ENCODE data around the gene CACNA1F.

The CACNA1F gene

DNA sequence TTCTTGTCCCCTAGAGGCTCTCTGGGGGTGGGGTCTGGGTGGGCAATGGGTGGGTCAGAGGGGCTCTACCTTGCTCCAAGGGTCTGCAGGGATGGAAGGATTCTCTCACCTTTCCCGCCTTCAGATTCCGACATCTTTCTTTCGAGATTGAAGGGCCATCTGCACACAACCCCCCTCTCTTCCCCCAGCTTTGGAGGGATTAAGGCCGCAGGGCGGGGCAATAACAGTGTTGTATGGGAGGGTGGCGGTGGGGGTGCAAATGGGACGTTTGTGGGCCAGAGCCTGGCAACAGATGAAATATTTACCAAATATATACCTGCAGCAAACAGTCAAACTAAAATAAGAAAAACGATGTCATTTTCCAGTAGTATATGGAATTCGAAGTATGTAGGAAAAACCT, at the start of gene CACNA1F:
CACNA1F (minus strand) TSS at position 165 of the 400 bp plus-strand sequence; CDS start at position 134, 31 bp downstream.
- H3K27me3 Mint-ChIP-seq, result no peaks in the 10 kb centered on the region
- no peak within 1 kb of the TSS for H3K27ac Mint-ChIP-seq
- peaks cover 21% of the 10 kb centered on the region for H3K4me1 Mint-ChIP-seq (ENCODE audit: low read depth)
- no peak within 1 kb of the TSS for H3K4me3 Mint-ChIP-seq
- no peaks in the 10 kb centered on the region for H3K9me3 Mint-ChIP-seq (ENCODE audit: low read depth)
- peaks cover 3% of the 10 kb centered on the region for H3K36me3 Mint-ChIP-seq

DNA sequence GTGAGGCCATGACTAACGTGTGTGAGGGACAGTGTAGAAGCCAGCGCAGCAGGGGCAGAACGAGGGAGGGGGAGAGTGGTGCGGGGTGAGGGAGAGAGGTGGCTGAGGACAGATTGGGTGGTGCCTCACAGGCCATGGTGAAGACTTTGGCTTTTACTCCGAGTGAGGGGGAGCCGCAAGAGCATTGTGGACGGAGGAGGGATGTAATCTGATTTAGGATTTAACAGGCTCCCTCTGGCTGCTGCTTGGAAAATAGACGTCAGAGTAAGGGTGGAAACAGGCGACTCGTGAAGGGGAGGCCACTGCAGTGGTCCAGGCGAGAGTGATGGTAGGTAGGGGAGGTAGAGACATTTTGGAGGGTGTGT, 49.5 kb upstream of the CACNA1F start:
- H3K4me1 Mint-ChIP-seq (ENCODE audit: low read depth), result peaks cover 43% of the 10 kb centered on the region
- H3K4me3 Mint-ChIP-seq, result no peak overlapping the region
- no peaks in the 10 kb centered on the region for H3K27me3 Mint-ChIP-seq
- H3K27ac Mint-ChIP-seq, result no peak overlapping the region
- no peaks in the 10 kb centered on the region for H3K9me3 Mint-ChIP-seq (ENCODE audit: low read depth)
- no peaks in the 10 kb centered on the region for H3K36me3 Mint-ChIP-seq

DNA sequence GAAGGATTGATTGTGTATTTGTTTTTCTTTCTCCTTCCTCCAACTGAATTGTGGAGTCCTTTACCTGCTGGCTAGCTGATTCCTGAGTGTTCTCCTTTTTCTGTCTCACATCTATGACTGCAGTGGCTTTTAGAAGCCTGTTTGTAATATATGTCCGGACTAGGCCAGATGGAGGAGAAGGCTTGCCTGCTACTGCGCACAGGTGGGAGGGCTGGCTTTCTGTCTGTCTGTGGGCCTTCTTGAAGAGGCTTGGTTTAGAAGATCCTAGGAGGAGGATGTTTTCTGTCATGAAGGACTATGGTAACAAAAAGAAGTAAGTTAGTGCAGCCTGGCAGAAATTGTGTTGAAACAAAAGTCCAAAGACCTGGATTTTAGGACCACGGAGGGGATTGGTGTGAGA, 44.9 kb upstream of the CACNA1F start:
- peak overlapping the region; percentile 95 for H3K27ac Mint-ChIP-seq
- peak overlapping the region; percentile 72 for H3K4me3 Mint-ChIP-seq

DNA sequence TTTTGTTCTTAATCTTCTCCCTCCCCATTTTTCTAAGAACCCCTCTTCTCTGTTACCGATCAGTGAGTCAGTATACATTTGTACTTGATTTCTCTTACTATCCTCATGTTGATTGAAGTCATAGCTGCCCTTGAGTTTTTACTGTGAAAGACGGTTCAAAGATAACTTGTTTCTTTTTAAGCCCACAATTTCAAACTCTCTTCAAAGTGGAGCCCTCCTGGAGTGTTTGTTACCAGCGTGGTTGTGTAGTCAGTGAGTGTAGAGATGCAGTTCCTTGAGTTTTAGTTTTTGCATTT, 44.3 kb upstream of the CACNA1F start:
- H3K9me3 Mint-ChIP-seq (ENCODE audit: low read depth), result no peaks in the 10 kb centered on the region
- no peaks in the 10 kb centered on the region for H3K27me3 Mint-ChIP-seq
- no peaks in the 10 kb centered on the region for H3K36me3 Mint-ChIP-seq
- H3K4me1 Mint-ChIP-seq (ENCODE audit: low read depth), result peaks cover 81% of the 10 kb centered on the region
- H3K27ac Mint-ChIP-seq, result peak overlapping the region; percentile 95
- peak overlapping the region; percentile 72 for H3K4me3 Mint-ChIP-seq

More for the DNA sequence above, 44.9 kb upstream of the CACNA1F start:
- Mint-ChIP-seq H3K4me1 (ENCODE audit: low read depth) (peaks cover 81% of the 10 kb centered on the region), H3K9me3 (ENCODE audit: low read depth) (no peaks in the 10 kb centered on the region), H3K36me3 (no peaks in the 10 kb centered on the region), H3K27me3 (no peaks in the 10 kb centered on the region)

DNA sequence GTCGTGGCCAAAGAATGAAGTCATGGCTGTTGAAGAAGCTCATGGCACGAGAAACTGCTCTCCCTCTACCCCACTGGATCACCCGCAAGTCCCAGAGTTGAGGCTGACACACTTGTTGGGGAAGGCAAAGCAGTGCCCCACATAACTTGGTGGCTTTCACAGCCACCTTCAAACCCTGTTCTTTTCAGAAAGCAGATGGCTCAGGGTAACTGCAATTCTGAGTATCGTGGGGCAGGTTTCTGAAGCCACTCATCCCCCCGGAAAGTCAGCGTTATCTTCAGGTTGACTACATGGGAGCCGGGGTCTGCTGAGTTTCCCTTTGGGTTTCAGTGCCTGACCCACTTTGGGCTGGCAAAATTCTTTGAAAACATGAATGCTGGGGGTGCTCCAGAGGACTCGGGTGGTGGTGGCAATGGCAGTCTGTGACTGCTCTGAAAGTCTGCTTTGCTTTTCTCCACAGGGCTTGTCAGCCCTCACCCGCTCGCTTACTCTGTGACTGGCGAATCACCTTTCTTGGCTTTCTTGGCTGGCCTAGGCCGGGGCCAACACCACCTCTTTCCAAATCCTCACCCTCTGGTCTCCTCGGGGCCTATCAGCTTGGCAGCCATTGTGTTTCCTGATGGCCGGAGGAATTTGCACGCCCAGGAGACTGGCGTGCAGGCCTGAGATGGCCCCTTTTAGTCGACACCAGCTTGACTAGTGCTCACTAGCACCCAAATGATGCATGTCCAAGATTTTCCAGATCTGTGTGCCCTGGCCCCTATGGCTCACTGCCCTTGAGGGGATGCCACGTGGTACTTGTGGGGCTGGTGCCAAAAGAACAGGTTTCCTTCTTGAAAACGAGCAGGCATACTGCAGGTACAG, 43.8 kb upstream of the CACNA1F start:
- Mint-ChIP-seq H3K4me3 (peak overlapping the region; percentile 72), H3K36me3 (no peaks in the 10 kb centered on the region), H3K27me3 (no peaks in the 10 kb centered on the region), H3K9me3 (ENCODE audit: low read depth) (no peaks in the 10 kb centered on the region), H3K4me1 (ENCODE audit: low read depth) (peaks cover 80% of the 10 kb centered on the region), H3K27ac (peak overlapping the region; percentile 95)

DNA sequence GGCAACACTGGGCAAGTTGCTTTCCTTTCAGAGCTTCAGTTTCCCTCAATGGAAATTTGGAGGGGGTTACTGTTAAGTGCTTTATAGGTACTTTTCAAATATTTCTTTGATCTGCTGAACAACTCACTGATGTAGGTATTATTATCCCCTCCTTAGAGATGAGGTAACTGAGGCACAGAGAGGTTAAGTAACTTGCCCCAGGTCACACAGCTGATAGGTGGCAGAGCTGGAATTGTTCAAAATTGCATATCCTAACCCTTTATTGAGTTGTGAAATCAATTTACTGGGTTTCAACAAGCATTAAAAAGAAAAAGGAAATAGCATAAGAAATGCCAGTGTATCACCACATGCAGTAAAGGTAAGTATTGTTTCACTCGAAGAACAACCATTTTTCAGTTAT, 43.1 kb upstream of the CACNA1F start:
- no peak overlapping the region for H3K27ac Mint-ChIP-seq
- H3K4me1 Mint-ChIP-seq (ENCODE audit: low read depth), result peaks cover 87% of the 10 kb centered on the region
- H3K27me3 Mint-ChIP-seq, result no peaks in the 10 kb centered on the region
- H3K4me3 Mint-ChIP-seq, result no peak overlapping the region
- no peaks in the 10 kb centered on the region for H3K9me3 Mint-ChIP-seq (ENCODE audit: low read depth)
- no peaks in the 10 kb centered on the region for H3K36me3 Mint-ChIP-seq

DNA sequence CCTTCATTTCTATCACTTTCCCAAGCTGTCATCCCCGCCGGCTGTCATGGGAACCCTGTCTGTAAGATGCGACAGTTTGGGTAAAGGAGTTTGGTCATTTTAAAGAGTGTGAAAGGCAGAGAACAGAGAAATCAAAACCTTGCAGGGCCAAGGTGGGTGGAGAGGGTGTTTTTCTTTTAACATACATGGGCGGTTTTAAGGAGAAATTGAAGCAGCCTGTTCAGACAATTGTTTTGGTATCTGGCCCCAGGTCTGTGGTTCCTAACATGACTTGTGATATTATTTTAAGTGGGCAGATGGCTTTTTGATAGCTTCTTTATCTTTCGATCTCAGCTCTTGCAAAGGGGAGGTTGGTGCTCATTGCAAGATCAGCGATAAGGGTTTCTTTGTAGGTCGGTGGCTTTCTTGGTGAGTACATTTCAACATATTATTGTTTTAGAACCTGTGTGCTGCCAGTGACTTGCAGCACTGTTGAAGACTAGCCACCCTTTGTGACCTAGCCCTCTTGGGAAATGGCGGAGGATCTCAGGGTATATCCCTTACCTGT, 40.1 kb upstream of the CACNA1F start:
- Mint-ChIP-seq H3K9me3 (ENCODE audit: low read depth) (no peaks in the 10 kb centered on the region), H3K27me3 (no peaks in the 10 kb centered on the region), H3K4me3 (peak overlapping the region; percentile 74), H3K27ac (peak overlapping the region; percentile 76), H3K36me3 (no peaks in the 10 kb centered on the region), H3K4me1 (ENCODE audit: low read depth) (peaks cover 78% of the 10 kb centered on the region)

DNA sequence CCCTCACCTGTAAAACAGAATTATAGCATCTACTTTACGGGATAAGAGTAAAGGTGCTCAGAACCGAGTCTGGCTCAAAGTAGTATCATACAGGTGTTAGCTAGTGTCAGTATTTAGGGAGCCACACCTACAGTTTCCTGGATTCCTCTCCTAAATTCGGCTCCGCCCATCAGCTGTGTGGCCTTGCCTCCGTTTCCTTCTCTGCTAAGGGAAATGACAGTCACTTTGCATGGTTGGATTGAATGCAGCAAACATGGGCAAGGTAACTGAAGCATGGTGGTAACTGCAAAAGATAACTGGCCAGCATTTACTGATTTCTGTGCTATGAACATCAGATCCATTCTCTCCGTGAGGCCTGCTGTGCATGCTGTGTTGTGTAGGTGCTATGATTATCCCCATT, 39.3 kb upstream of the CACNA1F start:
- Mint-ChIP-seq H3K4me3 (peak overlapping the region; percentile 74), H3K36me3 (no peaks in the 10 kb centered on the region), H3K27me3 (no peaks in the 10 kb centered on the region), H3K27ac (peak overlapping the region; percentile 76), H3K4me1 (ENCODE audit: low read depth) (peaks cover 72% of the 10 kb centered on the region), H3K9me3 (ENCODE audit: low read depth) (no peaks in the 10 kb centered on the region)

DNA sequence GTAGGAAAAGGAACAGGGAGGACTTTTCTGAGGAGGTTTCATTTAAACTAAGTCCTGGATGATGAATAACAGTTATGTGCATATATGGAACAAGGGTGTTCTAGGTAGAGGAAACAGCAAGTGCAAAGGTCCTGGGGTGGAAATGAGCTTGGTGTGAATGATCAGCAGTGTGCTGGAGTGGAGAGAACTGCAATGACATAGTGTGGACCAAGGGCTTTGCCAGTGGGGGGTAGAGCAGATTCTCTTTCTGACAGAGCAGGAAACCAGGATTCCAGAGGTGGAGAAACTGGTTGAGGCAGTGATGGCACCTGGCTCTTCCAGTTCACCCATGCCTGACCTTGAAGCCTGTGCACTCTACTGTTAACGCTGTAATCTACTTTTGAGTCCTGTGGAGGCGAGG, 38.2 kb upstream of the CACNA1F start:
- Mint-ChIP-seq H3K27ac (peak overlapping the region; percentile 76), H3K27me3 (no peaks in the 10 kb centered on the region), H3K4me3 (peak overlapping the region; percentile 74), H3K4me1 (ENCODE audit: low read depth) (peaks cover 63% of the 10 kb centered on the region), H3K9me3 (ENCODE audit: low read depth) (no peaks in the 10 kb centered on the region), H3K36me3 (no peaks in the 10 kb centered on the region)

DNA sequence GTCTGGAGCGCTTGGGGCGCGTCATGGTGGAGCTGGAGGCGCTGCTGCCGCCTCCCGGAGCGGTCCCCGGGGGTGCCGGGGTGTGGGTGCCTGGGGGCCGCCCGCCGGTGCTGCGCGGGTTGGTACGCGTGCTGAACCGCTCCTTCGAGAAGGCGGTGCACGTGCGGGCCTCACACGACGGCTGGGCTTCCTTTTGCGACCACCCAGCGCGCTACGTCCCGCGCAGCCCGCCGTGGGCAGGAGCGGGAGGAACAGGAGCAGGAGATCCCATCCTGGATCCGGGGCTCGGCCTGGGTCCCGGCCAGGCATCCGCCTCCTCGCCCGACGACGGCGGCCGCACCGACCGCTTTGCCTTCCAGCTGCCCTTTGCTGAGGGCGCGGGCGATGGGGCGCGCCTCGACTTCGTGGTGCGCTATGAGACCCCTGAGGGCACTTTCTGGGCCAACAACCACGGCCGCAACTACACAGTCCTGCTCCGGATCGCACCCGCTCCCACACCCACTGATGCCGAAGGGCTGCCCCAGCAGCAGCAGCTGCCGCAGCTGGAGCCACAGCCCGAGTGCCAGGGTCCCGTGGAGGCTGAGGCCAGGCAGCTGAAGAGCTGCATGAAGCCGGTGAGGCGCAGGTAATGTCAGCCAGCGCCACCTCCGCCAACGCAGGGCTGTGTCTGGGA, 37.2 kb upstream of the CACNA1F start:
- Mint-ChIP-seq H3K27me3 (no peaks in the 10 kb centered on the region), H3K36me3 (no peaks in the 10 kb centered on the region), H3K9me3 (ENCODE audit: low read depth) (no peaks in the 10 kb centered on the region), H3K4me3 (peak overlapping the region; percentile 74), H3K4me1 (ENCODE audit: low read depth) (peaks cover 53% of the 10 kb centered on the region), H3K27ac (peak overlapping the region; percentile 76)

DNA sequence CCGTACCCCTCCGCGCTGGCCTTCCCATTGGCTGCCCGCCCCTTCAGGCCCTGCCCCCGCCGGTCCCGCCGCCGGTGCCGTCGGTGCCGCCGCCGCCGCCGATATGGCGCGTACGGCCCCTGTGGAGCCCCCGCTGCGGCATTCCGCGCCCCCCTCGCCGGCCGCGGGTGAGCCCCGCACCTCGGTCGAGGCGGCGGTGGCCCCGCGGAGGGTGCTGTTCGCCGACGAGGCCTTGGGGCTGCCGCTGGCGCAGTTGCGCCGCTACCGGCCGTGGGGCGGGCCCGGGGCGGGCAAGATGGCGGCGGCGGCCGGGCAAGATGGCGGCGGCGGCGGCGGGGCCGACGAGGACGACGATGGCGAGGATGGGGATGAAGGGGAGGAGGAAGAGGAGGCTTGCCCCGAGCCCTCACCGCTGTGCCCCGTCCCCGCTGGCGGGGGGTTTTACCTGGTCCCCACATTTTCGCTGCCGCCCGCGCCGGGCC, 36.7 kb upstream of the CACNA1F start, which contains the start of gene PPP1R3F:
PPP1R3F (plus strand) TSS at position 27 of the 482 bp plus-strand sequence; CDS start at position 104, 77 bp downstream.
- H3K4me3 Mint-ChIP-seq, result peak within 1 kb of the TSS; percentile 98
- no peaks in the 10 kb centered on the region for H3K36me3 Mint-ChIP-seq
- H3K4me1 Mint-ChIP-seq (ENCODE audit: low read depth), result peaks cover 51% of the 10 kb centered on the region
- no peaks in the 10 kb centered on the region for H3K27me3 Mint-ChIP-seq
- no peaks in the 10 kb centered on the region for H3K9me3 Mint-ChIP-seq (ENCODE audit: low read depth)
- H3K27ac Mint-ChIP-seq, result peak within 1 kb of the TSS; percentile 100

DNA sequence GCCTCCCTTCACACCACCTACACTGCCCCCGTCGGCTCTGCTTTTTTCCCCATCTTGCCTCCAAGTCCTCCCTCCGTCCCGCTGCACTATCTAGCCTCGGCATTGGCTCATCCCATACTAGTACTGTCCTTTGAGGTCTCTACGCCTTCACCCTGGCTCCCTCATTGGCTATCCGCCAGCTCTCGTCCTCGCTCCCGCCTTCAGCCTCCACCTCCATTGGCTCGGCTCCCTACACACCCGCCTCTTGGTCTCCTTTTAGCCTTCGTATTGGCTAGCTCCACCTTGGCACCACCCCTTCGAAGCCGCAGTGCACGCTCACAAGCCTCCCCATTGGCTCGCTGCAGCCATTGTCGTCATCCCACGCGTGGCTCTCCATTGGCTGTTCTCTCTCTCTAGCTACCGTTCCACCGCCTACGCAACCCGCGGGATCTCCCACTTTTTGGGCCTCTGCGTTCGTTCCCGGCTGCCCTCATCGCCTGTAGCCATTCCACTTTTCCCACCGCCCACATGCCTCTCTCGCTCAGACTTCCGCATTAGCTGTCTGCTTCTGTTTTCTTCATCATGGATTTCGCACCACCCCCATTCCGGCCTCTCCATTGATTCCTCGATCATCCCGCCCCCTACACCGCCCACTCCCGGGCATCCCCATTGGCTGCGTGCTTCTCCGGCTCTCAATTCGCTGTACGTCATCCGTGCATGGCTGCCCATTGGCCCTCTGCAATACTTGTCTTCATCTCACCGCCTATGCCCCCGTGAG, 36.0 kb upstream of the CACNA1F start:
- Mint-ChIP-seq H3K4me3 (peak overlapping the region; percentile 98), H3K36me3 (no peaks in the 10 kb centered on the region), H3K27ac (peak overlapping the region; percentile 100), H3K4me1 (ENCODE audit: low read depth) (peaks cover 49% of the 10 kb centered on the region), H3K9me3 (ENCODE audit: low read depth) (no peaks in the 10 kb centered on the region), H3K27me3 (no peaks in the 10 kb centered on the region)

DNA sequence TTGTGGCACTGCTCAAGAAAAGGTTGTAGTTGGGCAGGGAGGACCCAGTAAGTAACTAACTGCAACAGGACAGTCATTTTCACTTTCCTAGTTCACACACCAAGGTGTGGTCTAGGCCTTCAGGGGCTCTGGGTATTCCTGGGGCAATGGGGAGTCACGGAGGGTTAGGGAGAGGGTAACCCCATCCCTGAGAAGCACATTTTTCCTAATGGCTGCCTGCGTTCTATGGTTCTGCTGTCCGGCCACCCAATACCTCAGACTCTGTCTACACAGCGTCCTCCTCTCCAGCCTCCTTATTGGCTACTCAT, 35.5 kb upstream of the CACNA1F start:
- H3K27ac Mint-ChIP-seq, result peak overlapping the region; percentile 100

DNA sequence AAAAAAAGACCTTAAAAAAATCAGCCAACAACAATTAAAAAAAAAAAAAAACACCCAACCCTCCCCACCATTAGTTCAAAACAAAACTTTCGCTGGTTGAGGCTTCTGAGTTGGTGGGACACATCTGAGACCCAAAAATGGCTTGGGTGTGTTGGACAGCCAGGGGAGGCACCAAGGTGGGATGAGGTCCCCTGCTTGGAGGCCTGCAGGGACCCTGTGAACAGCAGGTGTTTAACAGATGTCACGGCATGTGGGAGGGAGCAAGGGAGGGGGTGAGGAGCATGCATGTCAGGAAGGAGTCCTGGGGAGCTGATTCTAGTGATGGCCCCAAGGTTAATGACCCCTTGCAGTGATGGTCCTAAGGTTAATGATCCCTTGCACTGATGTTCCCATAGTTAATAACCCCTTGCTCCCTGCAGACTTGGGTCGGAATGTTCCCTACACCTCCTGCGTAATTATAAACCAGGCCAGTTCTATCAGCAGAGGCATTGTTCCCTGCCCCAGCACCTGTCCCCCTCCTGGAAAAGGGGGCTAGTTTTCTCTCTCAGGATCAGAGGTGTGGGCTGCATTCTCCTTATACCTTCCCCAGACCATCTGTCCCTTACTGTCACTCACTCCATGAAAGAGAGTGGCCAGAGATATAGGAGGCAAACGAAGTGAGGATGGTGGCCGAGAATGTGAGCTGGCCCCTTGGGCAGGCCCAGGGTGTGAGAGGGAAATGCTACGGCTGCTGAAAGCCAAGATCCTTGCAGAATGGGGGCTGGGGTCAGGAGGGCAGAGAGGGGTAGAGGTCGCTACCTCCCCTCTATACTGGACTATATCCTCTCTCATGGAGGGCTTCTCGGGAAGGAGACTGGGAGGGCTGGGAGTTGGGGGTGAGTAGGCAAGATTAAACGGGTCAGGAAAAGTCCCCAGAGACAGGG, 33.6 kb upstream of the CACNA1F start:
- Mint-ChIP-seq H3K4me1 (ENCODE audit: low read depth) (peaks cover 35% of the 10 kb centered on the region), H3K27ac (no peak overlapping the region), H3K36me3 (no peaks in the 10 kb centered on the region), H3K9me3 (ENCODE audit: low read depth) (no peaks in the 10 kb centered on the region), H3K27me3 (no peaks in the 10 kb centered on the region), H3K4me3 (no peak overlapping the region)

More for the DNA sequence above, 35.5 kb upstream of the CACNA1F start:
- Mint-ChIP-seq H3K36me3 (no peaks in the 10 kb centered on the region), H3K27me3 (no peaks in the 10 kb centered on the region), H3K4me3 (peak overlapping the region; percentile 98), H3K4me1 (ENCODE audit: low read depth) (peaks cover 43% of the 10 kb centered on the region), H3K9me3 (ENCODE audit: low read depth) (no peaks in the 10 kb centered on the region)

All from activated naive CD8-positive, alpha-beta T cell (primary cell).